Neural cell (in vitro differentiated cells): Measurements from ENCODE around the gene USH1C.

ENCODE experiments used
- CTCF ChIP-seq: fragments of 450-650 bp; IDR thresholded peaks from 2 replicates; pipeline ENCODE4 v1.5.1; 2014; ENCODE audit warnings: antibody characterized with exemption, mild to moderate bottlenecking, moderate library complexity; ENCODE audit not compliant: poor library complexity, severe bottlenecking
- POLR2AphosphoS5 ChIP-seq: IDR thresholded peaks from 2 replicates; pipeline ENCODE4 v1.6.1; 2012
- RAD21 ChIP-seq: fragments of 450-650 bp; conservative IDR thresholded peaks from 2 replicates; pipeline ENCODE4 v1.6.1; 2014; ENCODE audit warnings: antibody characterized with exemption, mild to moderate bottlenecking, moderate library complexity
- TAF1 ChIP-seq: IDR thresholded peaks from 2 replicates; pipeline ENCODE4 v1.6.1; 2012; ENCODE audit warnings: low read depth

- TF ChIP-seq CTCF (no peak), RAD21 (no peak), TAF1 (no peak), POLR2AphosphoS5 (no peak)
Observed at GRCh38 chr11:17553249-17553546, 9.0 kb upstream of the USH1C start.
